Panc1 (cell line): ENCODE measurements around the gene YWHAH. TPM values are rescaled to one million over a fixed set of nuclear protein-coding genes. Genes with fewer than 3 reads are reported as not detected.

ENCODE experiments used
- ATAC-seq: fragments of 200-7000 bp; cut with Tn5 transposase; 2 replicates; pipeline ENCODE4 v1.9.1; 2020; ENCODE audit warnings: mild to moderate bottlenecking, moderate library complexity
- BruUV-seq: library from RNA; stranded (reverse); fragments of 400-500 nt; replicated peaks from 2 replicates; lab custom pipeline; 2021; lab: Mats Ljungman, UMichigan
- CTCF ChIA-PET: fragments of 300-600 bp; sonication (Branson Sonifier 250); formaldehyde crosslinking; loops from one replicate; lab custom pipeline; 2022; ENCODE audit warnings: antibody characterized with exemption; lab: Charles Lee
- POLR2A ChIA-PET: fragments of 300-600 bp; sonication (Branson Sonifier 250); formaldehyde crosslinking; loops from one replicate; lab custom pipeline; 2022; ENCODE audit warnings: antibody characterized with exemption; lab: Charles Lee
- DNase-seq: peaks from one replicate; pipeline ENCODE4 v3.0.0-alpha.2; 2010; ENCODE audit warnings: low read depth, low spot score
- H3K27ac ChIP-seq: 2 replicates; pipeline ENCODE4 v1.5.1; 2011; ENCODE audit warnings: mild to moderate bottlenecking, low read length, inconsistent platforms
- H3K27me3 ChIP-seq: fragments of 200-500 bp; sonication (Bioruptor generic); 2 replicates; pipeline ENCODE4 v1.6.0; 2014; ENCODE audit warnings: low read length, inconsistent platforms; ENCODE audit not compliant: control insufficient read depth, insufficient read depth
- H3K36me3 ChIP-seq: fragments of 200-500 bp; sonication (Bioruptor generic); 2 replicates; pipeline ENCODE4 v1.5.1; 2014; ENCODE audit warnings: inconsistent platforms, mild to moderate bottlenecking, low read length, moderate library complexity; ENCODE audit not compliant: control insufficient read depth, insufficient read depth
- H3K4me1 ChIP-seq: 2 replicates; pipeline ENCODE4 v1.5.1; 2011; ENCODE audit warnings: inconsistent platforms, mild to moderate bottlenecking, low read length, moderate library complexity; ENCODE audit not compliant: control insufficient read depth, insufficient read depth
- H3K4me3 ChIP-seq, 2 experiments: 2 replicates each; pipeline ENCODE4 v1.5.1; 2011 to 2012; ENCODE audit warnings: low read depth in 2 of 2, low read length in 2 of 2, mild to moderate bottlenecking in 2 of 2, inconsistent platforms in 1 of 2, moderate library complexity in 1 of 2
- H3K9me3 ChIP-seq: fragments of 200-500 bp; sonication (Bioruptor generic); 2 replicates; pipeline ENCODE4 v1.5.1; 2014; ENCODE audit warnings: low read depth, mild to moderate bottlenecking, inconsistent platforms, low read length, moderate library complexity; ENCODE audit not compliant: control insufficient read depth, insufficient read depth
- POLR2AphosphoS5 ChIP-seq: IDR thresholded peaks from 2 replicates; pipeline ENCODE4 v1.6.1; 2012; ENCODE audit warnings: mild to moderate bottlenecking, low read depth, low read length, moderate library complexity
- SIN3A ChIP-seq: IDR thresholded peaks from 2 replicates; pipeline ENCODE4 v1.6.1; 2012; ENCODE audit warnings: low read depth, mild to moderate bottlenecking, low read length, moderate library complexity, borderline replicate concordance; ENCODE audit not compliant: insufficient read depth
- TCF7L2 ChIP-seq: IDR thresholded peaks from 2 replicates; pipeline ENCODE4 v1.6.1; 2011; ENCODE audit warnings: mild to moderate bottlenecking, low read depth, low read length, inconsistent platforms
- in situ Hi-C: cut with HindIII; loops from 2 replicates; pipeline ENCODE4 v1.10.0; 2016; ENCODE audit warnings: low sequenced_read_pairs, low pct_unique_long_range_greater_than_20kb
- intact Hi-C: fragments of 100-400 bp; cut with micrococcal nuclease; formaldehyde crosslinking; loops from one replicate; pipeline ENCODE4 v1.10.0; 2022; ENCODE audit not compliant: unreplicated experiment
- total RNA-seq: library from RNA; stranded (reverse); gene quantifications from one replicate; pipeline ENCODE4 v1.2.1, GENCODE V29; 2021; ENCODE audit not compliant: unreplicated experiment
- TF ChIP-seq, protein P1 (sequence below), 2 experiments: IDR thresholded peaks; 2 replicates each; pipeline ENCODE4 v1.6.1; 2011 to 2012; ENCODE audit warnings: low read depth in 2 of 2, control low read depth in 1 of 2, low read length in 1 of 2, mild to moderate bottlenecking in 1 of 2, moderate library complexity in 1 of 2; ENCODE audit not compliant: insufficient read depth in 1 of 2
- TF ChIP-seq, protein P2 (sequence below): fragments of 450-650 bp; IDR thresholded peaks from 2 replicates; pipeline ENCODE4 v1.5.1; 2017; ENCODE audit warnings: mild to moderate bottlenecking

YWHAH gene
- total RNA-seq, 1 experiment from 2014 or later = 138 TPM

DNA sequence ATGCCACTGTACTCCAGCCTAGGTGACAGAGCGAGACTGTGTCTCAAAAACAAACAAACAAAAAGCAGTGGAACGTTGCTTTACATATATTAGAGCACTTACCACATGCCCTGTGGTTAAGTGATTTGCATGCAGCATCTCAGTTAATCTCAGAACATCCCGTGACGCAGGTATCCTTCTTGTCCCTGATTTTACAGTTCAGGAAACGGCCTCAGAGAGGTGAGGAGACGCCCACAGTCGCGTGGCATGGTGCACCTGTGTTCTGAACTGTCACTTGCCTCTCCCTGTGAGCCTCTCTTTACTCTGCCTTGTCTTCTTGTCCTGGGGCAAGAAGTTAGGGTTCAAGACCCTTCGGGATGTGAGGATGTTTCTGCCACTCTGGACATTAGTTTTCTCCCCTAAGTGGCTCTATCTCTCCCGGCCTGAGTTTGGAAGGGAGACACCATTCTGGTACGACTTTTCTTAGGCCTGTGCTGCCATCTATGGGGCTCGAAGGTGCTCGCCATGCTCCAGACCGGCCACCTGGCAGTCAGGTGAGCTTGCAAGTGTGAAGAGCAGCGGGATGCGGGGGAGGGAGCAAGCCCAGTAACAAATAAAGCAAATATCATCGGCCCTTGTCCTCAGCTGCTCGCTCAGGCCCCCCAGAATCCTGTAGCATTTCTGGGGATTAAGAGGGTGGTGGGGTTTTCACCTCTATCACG, 25.6 kb downstream of the YWHAH start:
- DNase-seq = no peak
- POLR2A ChIA-PET = interaction anchor here (0.6 kb wide), 1 partner anchor 415 kb away, joined by 6 read pairs; no protein-coding TSS in a partner anchor

DNA sequence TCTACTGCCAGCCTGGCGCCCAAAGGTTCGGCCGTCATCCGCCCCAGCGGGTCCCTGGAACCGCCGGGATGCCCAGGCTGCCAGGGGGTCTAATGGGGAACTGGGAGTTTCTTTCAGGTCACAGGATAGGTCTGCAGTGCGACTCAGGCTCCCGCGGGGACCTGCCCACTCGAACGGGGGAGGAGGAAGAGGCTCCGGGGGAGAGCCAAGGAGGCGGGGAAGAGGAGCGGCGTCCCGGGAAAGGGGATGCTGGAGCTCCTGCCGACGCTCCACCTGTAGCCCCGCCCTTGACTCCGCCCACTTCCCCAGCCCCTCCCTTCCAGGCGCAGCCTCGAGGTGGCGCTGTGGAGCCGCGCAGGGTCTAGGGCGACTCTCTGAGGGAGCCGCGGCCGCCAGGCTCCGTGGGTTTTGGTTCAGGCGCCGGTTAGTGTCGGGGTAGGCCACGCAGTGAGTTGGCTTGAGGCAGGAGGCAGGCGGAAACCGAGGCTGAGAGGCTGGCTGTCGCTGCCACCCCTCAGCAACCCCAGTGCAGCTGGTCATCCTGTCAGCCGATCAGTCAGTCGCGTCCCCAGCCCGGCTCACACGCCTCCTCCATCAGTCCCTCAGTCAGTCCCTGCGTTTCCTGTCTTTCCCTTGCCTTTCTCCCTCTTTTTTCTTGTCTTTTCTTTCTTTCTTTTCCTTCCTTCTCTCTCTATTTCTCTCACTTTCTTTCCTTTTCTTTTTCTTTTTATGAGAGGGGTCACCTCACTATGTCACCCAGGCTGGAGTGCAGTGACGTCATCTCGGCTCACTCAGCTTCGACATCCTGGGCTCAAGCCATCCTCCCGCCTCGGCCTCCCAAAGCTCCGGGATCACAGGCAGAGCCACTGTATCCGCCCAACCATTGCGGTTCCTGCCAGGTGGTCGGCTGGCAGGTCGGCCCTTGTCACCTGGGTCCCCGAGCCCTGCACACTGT, 26.4 kb downstream of the YWHAH start:
- DNase-seq = peak; percentile 36

More for the DNA sequence above, 25.6 kb downstream of the YWHAH start:
- peak; percentile 88 for ATAC-seq
- intact Hi-C loops (loop anchor here (10.0 kb wide), 1 partner anchor 295 kb away; no protein-coding TSS in a partner anchor), in situ Hi-C loops (loop anchor here (25.0 kb wide), 1 partner anchor 258 kb away; no protein-coding TSS in a partner anchor)
- no peaks in the 10 kb centered on the region for H3K36me3 ChIP-seq
- H3K4me3 ChIP-seq = peak overlapping the region; percentile 49 to 67
- no peaks in the 10 kb centered on the region for H3K27me3 ChIP-seq
- H3K27ac ChIP-seq = no peak overlapping the region
- TF ChIP-seq SIN3A (no peak), TCF7L2 (0 out of 2 replicates have a peak, but pooled peaks have one; percentile 5)
- TF ChIP-seq, protein P1, sequence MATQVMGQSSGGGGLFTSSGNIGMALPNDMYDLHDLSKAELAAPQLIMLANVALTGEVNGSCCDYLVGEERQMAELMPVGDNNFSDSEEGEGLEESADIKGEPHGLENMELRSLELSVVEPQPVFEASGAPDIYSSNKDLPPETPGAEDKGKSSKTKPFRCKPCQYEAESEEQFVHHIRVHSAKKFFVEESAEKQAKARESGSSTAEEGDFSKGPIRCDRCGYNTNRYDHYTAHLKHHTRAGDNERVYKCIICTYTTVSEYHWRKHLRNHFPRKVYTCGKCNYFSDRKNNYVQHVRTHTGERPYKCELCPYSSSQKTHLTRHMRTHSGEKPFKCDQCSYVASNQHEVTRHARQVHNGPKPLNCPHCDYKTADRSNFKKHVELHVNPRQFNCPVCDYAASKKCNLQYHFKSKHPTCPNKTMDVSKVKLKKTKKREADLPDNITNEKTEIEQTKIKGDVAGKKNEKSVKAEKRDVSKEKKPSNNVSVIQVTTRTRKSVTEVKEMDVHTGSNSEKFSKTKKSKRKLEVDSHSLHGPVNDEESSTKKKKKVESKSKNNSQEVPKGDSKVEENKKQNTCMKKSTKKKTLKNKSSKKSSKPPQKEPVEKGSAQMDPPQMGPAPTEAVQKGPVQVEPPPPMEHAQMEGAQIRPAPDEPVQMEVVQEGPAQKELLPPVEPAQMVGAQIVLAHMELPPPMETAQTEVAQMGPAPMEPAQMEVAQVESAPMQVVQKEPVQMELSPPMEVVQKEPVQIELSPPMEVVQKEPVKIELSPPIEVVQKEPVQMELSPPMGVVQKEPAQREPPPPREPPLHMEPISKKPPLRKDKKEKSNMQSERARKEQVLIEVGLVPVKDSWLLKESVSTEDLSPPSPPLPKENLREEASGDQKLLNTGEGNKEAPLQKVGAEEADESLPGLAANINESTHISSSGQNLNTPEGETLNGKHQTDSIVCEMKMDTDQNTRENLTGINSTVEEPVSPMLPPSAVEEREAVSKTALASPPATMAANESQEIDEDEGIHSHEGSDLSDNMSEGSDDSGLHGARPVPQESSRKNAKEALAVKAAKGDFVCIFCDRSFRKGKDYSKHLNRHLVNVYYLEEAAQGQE (IDR thresholded peaks at IDR 0.05; ENCODE audit: insufficient read depth in 1 of 2, low read depth in 2 of 2, low read length in 1 of 2) = no peak
- BruUV-seq = no TSS peak
- no peaks in the 10 kb centered on the region for H3K9me3 ChIP-seq
- H3K4me1 ChIP-seq = 0 out of 2 replicates have a peak, but pooled peaks cover 2% of the 10 kb centered on the region
- CTCF ChIA-PET = interaction anchor here (0.5 to 1.4 kb wide), 17 partner anchors 8 to 832 kb away, joined by 3 to 6 read pairs (median 3); partner anchors contain the start of gene PISD

More for the DNA sequence above, 26.4 kb downstream of the YWHAH start:
- ChIA-PET POLR2A (interaction anchor here (0.6 kb wide), 1 partner anchor 414 kb away, joined by 6 read pairs; no protein-coding TSS in a partner anchor), CTCF (interaction anchor here (0.5 to 1.4 kb wide), 16 partner anchors 9 to 833 kb away, joined by 3 to 6 read pairs (median 3); partner anchors contain the start of gene PISD)
- H3K4me3 ChIP-seq = peak overlapping the region; percentile 49 to 67
- peak; percentile 92 for ATAC-seq
- in situ Hi-C loops = loop anchor here (25.0 kb wide), 1 partner anchor 258 kb away; no protein-coding TSS in a partner anchor
- intact Hi-C loops = loop anchor here (10.0 kb wide), 1 partner anchor 294 kb away; no protein-coding TSS in a partner anchor
- H3K27ac ChIP-seq = no peak overlapping the region
- H3K4me1 ChIP-seq = 0 out of 2 replicates have a peak, but pooled peaks cover 2% of the 10 kb centered on the region
- H3K36me3 ChIP-seq = no peaks in the 10 kb centered on the region
- BruUV-seq = no TSS peak
- TF ChIP-seq, protein P2, sequence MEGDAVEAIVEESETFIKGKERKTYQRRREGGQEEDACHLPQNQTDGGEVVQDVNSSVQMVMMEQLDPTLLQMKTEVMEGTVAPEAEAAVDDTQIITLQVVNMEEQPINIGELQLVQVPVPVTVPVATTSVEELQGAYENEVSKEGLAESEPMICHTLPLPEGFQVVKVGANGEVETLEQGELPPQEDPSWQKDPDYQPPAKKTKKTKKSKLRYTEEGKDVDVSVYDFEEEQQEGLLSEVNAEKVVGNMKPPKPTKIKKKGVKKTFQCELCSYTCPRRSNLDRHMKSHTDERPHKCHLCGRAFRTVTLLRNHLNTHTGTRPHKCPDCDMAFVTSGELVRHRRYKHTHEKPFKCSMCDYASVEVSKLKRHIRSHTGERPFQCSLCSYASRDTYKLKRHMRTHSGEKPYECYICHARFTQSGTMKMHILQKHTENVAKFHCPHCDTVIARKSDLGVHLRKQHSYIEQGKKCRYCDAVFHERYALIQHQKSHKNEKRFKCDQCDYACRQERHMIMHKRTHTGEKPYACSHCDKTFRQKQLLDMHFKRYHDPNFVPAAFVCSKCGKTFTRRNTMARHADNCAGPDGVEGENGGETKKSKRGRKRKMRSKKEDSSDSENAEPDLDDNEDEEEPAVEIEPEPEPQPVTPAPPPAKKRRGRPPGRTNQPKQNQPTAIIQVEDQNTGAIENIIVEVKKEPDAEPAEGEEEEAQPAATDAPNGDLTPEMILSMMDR = peak; percentile 95
- TF ChIP-seq TCF7L2 = 0 out of 2 replicates have a peak, but pooled peaks have one; percentile 26
- no peak for TF ChIP-seq POLR2AphosphoS5
- no peak for TF ChIP-seq SIN3A
- TF ChIP-seq, protein P1 (IDR thresholded peaks at IDR 0.05; ENCODE audit: insufficient read depth in 1 of 2, low read depth in 2 of 2, low read length in 1 of 2) = no peak
- H3K9me3 ChIP-seq = no peaks in the 10 kb centered on the region
- H3K27me3 ChIP-seq = no peaks in the 10 kb centered on the region
